EH (cell line): ENCODE results near the gene TXNRD2.

Source experiments
- DNase-seq: peaks from one replicate; pipeline ENCODE4 v3.0.0-alpha.2; 2015; ENCODE audit warnings: low read depth

Gene TXNRD2

GRCh38 chr22:19875531-19876313 lies 65.9 kb downstream of the TXNRD2 start:
- DNase-seq, result no peak

DNA sequence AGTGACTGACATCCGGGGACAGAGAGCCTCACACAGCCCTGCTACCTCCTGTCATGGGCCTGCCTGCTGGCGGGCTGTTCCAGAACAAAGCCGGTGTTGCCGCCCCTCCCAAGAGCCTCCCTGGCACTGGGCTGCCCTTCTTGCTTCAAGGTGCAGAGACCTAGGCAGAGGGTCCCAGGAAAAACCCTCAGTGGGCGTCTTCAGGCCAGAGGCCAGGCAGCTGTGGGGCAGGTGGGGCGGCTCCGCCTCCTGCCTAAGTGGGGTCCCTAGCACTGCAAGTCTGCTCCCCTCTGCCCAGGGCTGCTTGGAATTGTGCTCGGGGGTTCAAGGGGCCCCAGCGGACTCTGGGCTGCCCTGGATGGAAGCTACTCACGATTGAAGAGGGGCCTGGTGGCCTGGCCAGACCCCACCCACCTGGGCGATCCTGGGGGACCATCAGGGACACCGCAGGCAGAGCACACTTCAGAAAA lies 66.5 kb downstream of the TXNRD2 start:
- no peak for DNase-seq

- DNase-seq, result no peak
Observed at GRCh38 chr22:19874307-19875060, 67.1 kb downstream of the TXNRD2 start.

DNA sequence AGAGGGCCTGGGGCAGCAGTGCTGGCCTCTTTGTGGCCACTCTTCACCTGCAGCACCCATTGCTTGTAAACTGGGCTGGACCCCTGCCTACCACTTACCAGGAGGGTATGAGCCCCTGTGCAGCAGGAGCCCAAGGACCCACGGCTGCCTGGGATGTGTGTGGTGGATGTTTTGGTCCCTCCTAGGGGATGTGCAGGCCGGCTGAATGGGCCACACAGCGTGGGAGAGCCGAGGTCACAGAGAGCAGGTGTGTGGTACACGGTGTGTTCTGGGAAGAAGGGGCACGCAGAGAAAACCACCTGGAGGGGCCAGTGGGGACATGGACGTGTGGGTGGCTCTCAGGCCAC lies 67.7 kb downstream of the TXNRD2 start:
- DNase-seq, result no peak

GRCh38 chr22:19873138-19873959 lies 68.3 kb downstream of the TXNRD2 start:
- DNase-seq, result no peak

DNA sequence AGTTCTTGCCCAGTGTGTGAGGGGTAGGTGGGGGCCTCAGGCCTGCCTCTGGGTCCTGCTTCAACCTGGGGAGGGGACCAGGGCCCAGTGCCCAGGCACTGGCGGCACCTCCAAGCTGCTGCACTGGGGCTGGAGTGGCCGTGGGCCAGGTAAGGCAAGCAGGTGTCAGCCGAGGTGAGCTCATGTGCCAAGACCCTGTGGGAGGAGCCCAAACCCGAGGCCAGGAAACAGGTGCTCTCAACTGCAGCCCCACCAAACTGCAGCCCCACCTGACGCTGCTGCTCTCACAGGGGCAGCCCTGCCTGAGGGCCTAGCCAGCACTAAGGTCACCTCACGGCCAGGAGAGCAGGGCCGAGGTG lies 68.9 kb downstream of the TXNRD2 start:
- no peak for DNase-seq

DNA sequence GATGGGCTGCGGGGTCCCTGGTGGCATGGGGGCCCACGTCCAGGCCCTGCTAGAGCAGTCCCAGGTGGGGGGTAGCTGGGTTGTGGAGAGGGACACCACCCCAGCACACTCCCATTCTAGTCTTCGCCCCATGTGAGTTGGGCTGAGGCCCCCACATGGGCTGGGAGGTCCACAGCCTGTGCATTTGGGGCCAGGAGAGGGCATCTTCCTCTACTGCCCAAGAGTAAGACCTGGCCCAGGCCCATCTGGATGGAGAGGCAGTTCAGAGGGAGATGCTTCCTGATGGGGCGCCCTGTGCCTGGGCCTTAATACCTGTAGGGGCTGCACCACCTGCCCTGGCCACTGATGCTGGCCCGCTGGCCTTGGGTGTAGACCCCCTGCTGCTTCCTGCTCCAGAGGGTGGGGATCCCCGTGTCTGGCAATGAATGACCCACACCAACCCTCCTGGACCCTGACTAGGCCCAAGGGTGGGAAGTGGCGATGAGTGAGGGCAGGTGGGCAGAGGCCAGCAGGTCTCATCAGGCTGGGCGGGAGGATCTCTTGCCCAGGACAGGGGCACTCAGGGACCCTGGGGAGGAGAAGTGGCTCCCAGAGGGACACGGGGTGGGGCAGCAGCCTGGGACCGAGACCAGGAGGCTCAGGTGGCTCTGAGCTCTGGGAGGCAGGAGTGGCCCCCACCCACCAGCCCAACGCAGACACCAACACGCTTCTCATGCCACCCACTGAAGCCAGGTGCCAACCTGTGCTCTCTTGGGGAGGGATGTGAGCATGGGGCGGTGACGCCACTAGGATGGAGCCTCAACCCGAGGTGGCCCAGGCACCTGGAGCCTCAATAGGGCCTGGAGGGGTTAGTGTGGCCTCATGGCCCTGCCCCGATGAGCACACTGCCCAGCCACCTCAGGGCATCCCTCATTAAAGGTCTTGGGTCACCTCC lies 69.5 kb downstream of the TXNRD2 start:
- no peak for DNase-seq

DNA sequence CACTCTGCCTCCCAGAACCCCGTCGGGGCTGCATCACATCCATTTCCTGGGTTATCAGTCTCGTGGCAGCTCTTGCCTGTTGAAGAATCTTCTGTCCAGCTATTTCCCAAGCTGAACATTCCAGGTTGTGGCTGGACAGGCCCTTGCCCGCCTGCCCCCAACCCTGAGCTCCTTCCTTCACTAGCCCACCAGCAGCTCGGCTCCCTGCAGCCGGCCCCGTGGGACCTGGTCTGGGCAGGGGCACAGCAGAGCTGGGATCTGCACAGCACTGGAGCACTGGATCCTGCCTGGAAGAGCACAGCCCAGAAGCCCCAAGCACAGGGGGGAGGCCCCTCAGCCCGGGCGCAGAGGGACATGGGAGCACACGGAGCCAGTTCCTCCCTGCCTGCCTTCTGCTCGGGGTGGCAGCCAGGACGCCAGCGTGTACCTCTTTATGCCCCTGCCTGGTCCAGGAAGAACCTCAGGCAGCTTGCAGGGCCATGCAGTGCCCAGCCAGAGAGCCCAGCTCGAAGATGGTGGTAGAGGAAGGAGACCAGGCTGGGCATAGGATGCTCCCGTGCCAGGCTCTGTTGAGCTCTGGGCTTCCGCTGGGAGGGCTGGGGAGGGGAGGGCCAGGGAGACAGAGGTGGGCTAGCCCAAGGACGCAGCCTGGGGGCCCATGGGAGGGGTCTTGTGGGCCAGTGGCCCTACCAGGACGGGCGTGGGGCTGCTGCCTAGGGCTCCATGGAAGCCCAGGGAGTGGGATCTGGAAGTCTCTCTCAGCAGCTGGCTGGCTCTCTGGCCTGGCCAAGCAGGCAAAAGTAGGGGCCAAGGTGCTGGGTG lies 70.4 kb downstream of the TXNRD2 start:
- no peak for DNase-seq

- DNase-seq, result no peak
Observed at GRCh38 chr22:19870153-19871022, 71.2 kb downstream of the TXNRD2 start.

- no peak for DNase-seq
Observed at GRCh38 chr22:19869497-19870152, 72.0 kb downstream of the TXNRD2 start.

- DNase-seq, result no peak
Observed at GRCh38 chr22:19868773-19869471, 72.7 kb downstream of the TXNRD2 start.

DNA sequence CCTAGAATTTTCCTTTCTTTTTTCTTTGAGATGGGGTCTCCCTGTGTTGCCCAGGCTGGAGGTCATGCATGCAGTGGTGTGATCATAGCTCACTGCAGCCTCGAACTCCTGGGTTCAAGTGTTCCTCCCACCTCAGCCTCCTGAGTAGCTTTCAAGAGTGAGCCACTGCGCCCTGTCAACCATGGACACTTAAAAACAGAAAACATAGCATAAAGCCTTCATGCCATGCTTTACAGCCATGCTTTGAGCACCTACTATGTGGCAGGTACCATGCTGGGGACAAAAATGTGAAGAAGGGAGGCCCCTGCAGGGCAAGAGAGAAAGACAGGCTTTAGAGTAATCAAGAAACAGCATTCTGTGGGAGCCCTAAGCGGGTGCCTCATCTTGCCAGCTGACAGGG lies 73.3 kb downstream of the TXNRD2 start:
- DNase-seq, result no peak

DNA sequence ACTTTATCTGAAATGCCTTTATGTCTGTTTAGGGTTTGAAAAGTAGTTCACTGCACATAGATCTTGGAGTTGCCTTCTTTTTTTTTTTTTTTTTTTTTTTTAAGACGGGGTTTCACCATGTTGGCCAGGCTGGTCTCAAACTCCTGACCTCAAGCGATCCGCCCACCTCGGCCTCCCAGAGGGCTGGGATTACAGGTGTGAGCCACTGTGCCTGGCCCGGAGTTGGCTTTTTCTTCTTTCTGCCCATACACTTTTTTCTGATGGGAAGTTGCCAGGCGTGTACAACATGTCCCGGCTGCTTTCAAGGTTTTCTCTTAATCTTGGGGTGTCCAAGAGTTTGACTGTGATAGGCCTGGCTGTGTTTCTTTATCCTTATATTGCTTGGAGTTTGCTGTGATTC lies 74.0 kb downstream of the TXNRD2 start:
- no peak for DNase-seq

- DNase-seq, result no peak
Observed at GRCh38 chr22:19866665-19867009, 75.0 kb downstream of the TXNRD2 start.

DNA sequence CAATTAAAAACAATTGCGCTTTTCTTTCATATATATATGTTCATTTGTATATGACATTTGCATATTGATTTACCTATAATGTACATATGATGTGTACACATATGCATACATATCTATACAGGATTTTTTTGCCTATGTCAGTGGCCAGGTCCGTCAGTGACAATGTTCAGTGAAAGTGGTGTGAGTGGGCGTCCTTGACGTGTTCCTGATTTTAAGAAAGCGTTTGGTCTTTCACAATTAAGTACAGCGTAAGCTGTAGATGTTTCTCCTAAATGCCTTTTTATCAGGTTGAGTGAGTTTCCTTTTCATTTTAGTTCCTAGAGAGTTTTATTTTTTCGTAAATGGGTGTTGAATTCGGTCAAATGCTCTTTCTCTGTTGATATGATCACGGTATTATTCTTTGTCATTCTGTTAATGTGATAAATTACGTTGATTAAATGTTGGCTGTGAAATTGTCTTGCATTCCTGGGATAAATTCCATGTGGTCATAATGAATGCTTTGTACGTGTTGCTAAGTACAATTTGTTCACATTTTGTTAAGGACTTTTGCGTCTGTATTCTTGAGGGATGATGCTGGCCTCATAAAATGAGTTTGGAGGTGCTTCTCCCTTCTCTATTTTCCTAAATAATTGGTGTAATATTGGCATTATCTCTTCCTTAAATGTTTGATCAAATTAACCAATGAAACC lies 76.3 kb downstream of the TXNRD2 start:
- no peak for DNase-seq

- no peak for DNase-seq
Observed at GRCh38 chr22:19864538-19865106, 77.0 kb downstream of the TXNRD2 start.

DNA sequence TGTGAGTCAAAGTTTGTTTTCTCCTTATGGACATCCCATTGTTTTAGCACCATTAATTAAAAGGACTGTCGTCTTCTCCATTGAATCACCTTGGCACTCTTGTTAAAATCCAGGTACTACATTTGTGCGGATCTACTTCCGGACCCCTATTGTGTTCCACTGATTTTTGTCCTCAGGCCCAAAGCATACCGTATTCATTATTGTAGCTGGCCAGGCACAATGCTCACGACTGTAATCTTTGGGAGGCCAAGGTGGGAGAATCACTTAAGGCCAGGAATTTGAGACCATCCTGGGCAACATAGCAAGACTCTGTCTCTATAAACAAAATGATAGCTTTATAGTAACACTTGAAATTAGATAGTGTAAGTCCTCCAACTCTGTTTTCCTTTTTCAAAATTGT lies 78.0 kb downstream of the TXNRD2 start:
- DNase-seq, result no peak
